Liver (tissue), 9 donors: ENCODE measurements around the gene SETD3. TPM values are rescaled to one million over a fixed set of nuclear protein-coding genes. Genes with fewer than 3 reads are reported as not detected.

Source experiments
- DNase-seq: peaks from one replicate; pipeline ENCODE4 v3.0.0-alpha.2; 2017; ENCODE audit warnings: low spot score
- H3K27ac ChIP-seq, 2 donors: one replicate each; pipeline ENCODE4 v1.7.0; 2013; ENCODE audit warnings: inconsistent platforms in 2 of 2, low read length in 2 of 2, control low read depth in 1 of 2, low read depth in 1 of 2, mild to moderate bottlenecking in 1 of 2
- H3K27me3 ChIP-seq, 4 donors: one replicate each; pipeline versions ENCODE4 v1.6.1 to v1.7.0; 2013; ENCODE audit warnings: low read length in 3 of 4, inconsistent platforms in 1 of 4, mild to moderate bottlenecking in 1 of 4, moderate library complexity in 1 of 4; ENCODE audit not compliant: control insufficient read depth in 4 of 4, insufficient read depth in 4 of 4
- H3K36me3 ChIP-seq, 4 donors: one replicate each; pipeline versions ENCODE4 v1.6.1 to v1.7.0; 2013; ENCODE audit warnings: low read length in 3 of 4, mild to moderate bottlenecking in 3 of 4, low read depth in 1 of 4, moderate library complexity in 1 of 4; ENCODE audit not compliant: control insufficient read depth in 4 of 4, insufficient read depth in 3 of 4
- H3K4me1 ChIP-seq, 4 donors: one replicate each; pipeline versions ENCODE4 v1.6.1 to v1.7.0; 2013; ENCODE audit warnings: low read length in 3 of 4, mild to moderate bottlenecking in 3 of 4, moderate library complexity in 1 of 4; ENCODE audit not compliant: control insufficient read depth in 4 of 4, insufficient read depth in 4 of 4
- H3K4me3 ChIP-seq, 3 donors: one replicate each; pipeline versions ENCODE4 v1.6.1 to v1.7.0; 2013; ENCODE audit warnings: low read length in 3 of 3, control low read depth in 1 of 3, low read depth in 1 of 3, mild to moderate bottlenecking in 1 of 3
- H3K9ac ChIP-seq, 2 donors: one replicate each; pipeline ENCODE4 v1.7.0; 2013; ENCODE audit warnings: low read length in 2 of 2, mild to moderate bottlenecking in 2 of 2, moderate library complexity in 2 of 2, control low read depth in 1 of 2, low read depth in 1 of 2
- H3K9me3 ChIP-seq, 4 donors: one replicate each; pipeline versions ENCODE4 v1.6.1 to v1.7.0; 2013; ENCODE audit warnings: low read length in 3 of 4; ENCODE audit not compliant: control insufficient read depth in 4 of 4
- EGR1 ChIP-seq, 2 donors: IDR thresholded peaks; 2 replicates each; pipeline ENCODE4 v1.6.1; 2016 to 2018; ENCODE audit warnings: antibody characterized with exemption in 2 of 2, low read depth in 2 of 2
- FOXA1 ChIP-seq: IDR thresholded peaks from 2 replicates; pipeline ENCODE4 v1.6.1; 2016; ENCODE audit warnings: antibody characterized with exemption
- FOXA2 ChIP-seq: IDR thresholded peaks from 2 replicates; pipeline ENCODE4 v1.6.1; 2016; ENCODE audit warnings: antibody characterized with exemption
- GABPA ChIP-seq, 2 donors: IDR thresholded peaks in 1 of 2; conservative IDR thresholded peaks in 1 of 2; 2 replicates each; pipeline ENCODE4 v1.6.1; 2016; ENCODE audit warnings: antibody characterized with exemption in 2 of 2, mild to moderate bottlenecking in 1 of 2, moderate library complexity in 1 of 2
- HNF4A ChIP-seq, 2 donors: conservative IDR thresholded peaks; 2 replicates each; pipeline ENCODE4 v1.6.1; 2016; ENCODE audit warnings: antibody characterized with exemption in 2 of 2, mild to moderate bottlenecking in 2 of 2
- JUND ChIP-seq, 2 donors: IDR thresholded peaks; 2 replicates each; pipeline ENCODE4 v1.6.1; 2016; ENCODE audit warnings: antibody characterized with exemption in 2 of 2
- NR2F2 ChIP-seq: IDR thresholded peaks from 2 replicates; pipeline ENCODE4 v1.6.1; 2016; ENCODE audit warnings: antibody characterized with exemption
- RAD21 ChIP-seq, 2 donors: IDR thresholded peaks; 2 replicates each; pipeline ENCODE4 v1.6.1; 2016; ENCODE audit warnings: antibody characterized with exemption in 2 of 2, mild to moderate bottlenecking in 2 of 2
- RXRA ChIP-seq, 2 donors: IDR thresholded peaks; 2 replicates each; pipeline ENCODE4 v1.6.1; 2017 to 2018; ENCODE audit warnings: antibody characterized with exemption in 2 of 2, mild to moderate bottlenecking in 1 of 2
- SP1 ChIP-seq: IDR thresholded peaks from 2 replicates; pipeline ENCODE4 v1.6.1; 2018; ENCODE audit warnings: antibody characterized with exemption, mild to moderate bottlenecking
- TAF1 ChIP-seq: conservative IDR thresholded peaks from 2 replicates; pipeline ENCODE4 v1.6.1; 2016; ENCODE audit warnings: antibody characterized with exemption, mild to moderate bottlenecking
- YY1 ChIP-seq: IDR thresholded peaks from 2 replicates; pipeline ENCODE4 v1.6.1; 2016; ENCODE audit warnings: antibody characterized with exemption, mild to moderate bottlenecking
- WGBS: extraction: QIAGEN DNeasy Blood & Tissue Kit; methylation state at CpG from one replicate; pipeline ENCODE4 v1.1.7; 2013; 5-methylcytosine and 5-hydroxymethylcytosine counted together
- polyA plus RNA-seq, 2 donors: library from polyadenylated mRNA; stranded (reverse) in 1 of 2; unstranded in 1 of 2; fragments of 200-250 nt in 1 of 2; fragments of >200 nt in 1 of 2; fragmentation: Nextera tagmentation in 1 of 2; extraction: Ambion mirVana in 1 of 2; gene quantifications; one replicate each; pipeline versions ENCODE4 v1.2.1 to v1.2.3, GENCODE V29; 2013 to 2015
- total RNA-seq, 2 donors: library from RNA; depleted of rRNA; stranded (reverse); fragments of >200 nt; gene quantifications; one replicate each; pipeline ENCODE4 v1.2.3, GENCODE V29; 2014
- TF ChIP-seq, protein P1 (sequence below): IDR thresholded peaks from 2 replicates; pipeline ENCODE4 v1.6.1; 2016; ENCODE audit warnings: antibody characterized with exemption
- TF ChIP-seq, protein P2 (sequence below): IDR thresholded peaks from 2 replicates; pipeline ENCODE4 v1.6.1; 2016; ENCODE audit warnings: antibody characterized with exemption, mild to moderate bottlenecking
- TF ChIP-seq, protein P3 (sequence below): IDR thresholded peaks from 2 replicates; pipeline ENCODE4 v1.6.1; 2016; ENCODE audit warnings: antibody characterized with exemption
- TF ChIP-seq, protein P4 (sequence below): fragments of 150-350 bp; IDR thresholded peaks from 2 replicates; pipeline ENCODE4 v1.5.1; 2017; ENCODE audit warnings: improper control_type of control experiment, low read depth, low read length; ENCODE audit not compliant: missing input control
- TF ChIP-seq, protein P5 (sequence below): IDR thresholded peaks from 2 replicates; pipeline ENCODE4 v1.6.1; 2016; ENCODE audit warnings: antibody characterized with exemption
- donor health status: healthy.
- donor health status: healthy.
- donor health status: healthy.
- donor health status: healthy.
- donor health status: healthy.

The SETD3 gene
- total and polyA plus RNA-seq, 4 donors, result 18.7 to 39.7 (median 19.4) TPM

DNA sequence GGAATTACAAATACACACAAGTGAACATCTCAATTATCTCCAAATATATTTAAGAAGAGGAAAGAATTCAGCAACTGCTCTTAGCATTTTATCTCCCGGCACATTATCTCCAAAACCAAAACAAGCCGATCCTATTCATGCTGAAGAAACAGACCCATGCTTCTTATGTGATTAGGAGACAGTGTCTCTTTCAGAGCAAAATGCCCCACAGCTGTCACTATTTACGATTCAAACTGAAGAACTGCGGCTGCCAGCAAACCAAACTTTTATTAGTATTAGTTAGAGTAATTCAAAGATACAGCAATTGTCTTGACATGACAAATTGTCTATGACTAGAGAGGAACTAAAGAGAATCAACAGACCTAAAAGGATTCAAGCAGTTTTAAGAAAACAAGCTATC is 79.4 kb downstream of the SETD3 start (continued):
- TF ChIP-seq, protein P1, sequence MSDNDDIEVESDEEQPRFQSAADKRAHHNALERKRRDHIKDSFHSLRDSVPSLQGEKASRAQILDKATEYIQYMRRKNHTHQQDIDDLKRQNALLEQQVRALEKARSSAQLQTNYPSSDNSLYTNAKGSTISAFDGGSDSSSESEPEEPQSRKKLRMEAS, result no peak
- no peak for TF ChIP-seq EGR1 (IDR thresholded peaks at IDR 0.05; ENCODE audit: low read depth in 2 of 2)

DNA sequence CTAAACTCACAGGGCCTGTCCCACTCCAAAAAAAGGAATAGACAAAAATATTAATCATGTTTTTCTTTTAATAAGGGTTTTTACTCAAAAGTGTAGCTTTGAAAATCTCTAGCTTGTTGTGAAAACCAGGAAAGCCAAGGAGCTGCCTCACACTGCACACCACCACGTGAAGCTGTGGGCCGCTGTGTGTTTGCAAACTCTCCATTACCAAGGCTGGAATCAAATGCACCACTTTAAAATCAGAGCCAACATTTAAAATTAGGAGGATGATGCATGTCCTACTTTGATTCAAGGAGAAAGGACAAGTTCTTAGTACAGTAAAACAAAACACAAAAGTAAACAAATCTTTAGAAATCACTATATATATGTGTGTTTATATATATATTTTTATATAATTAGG is 83.0 kb downstream of the SETD3 start:
- TF ChIP-seq, protein P2, sequence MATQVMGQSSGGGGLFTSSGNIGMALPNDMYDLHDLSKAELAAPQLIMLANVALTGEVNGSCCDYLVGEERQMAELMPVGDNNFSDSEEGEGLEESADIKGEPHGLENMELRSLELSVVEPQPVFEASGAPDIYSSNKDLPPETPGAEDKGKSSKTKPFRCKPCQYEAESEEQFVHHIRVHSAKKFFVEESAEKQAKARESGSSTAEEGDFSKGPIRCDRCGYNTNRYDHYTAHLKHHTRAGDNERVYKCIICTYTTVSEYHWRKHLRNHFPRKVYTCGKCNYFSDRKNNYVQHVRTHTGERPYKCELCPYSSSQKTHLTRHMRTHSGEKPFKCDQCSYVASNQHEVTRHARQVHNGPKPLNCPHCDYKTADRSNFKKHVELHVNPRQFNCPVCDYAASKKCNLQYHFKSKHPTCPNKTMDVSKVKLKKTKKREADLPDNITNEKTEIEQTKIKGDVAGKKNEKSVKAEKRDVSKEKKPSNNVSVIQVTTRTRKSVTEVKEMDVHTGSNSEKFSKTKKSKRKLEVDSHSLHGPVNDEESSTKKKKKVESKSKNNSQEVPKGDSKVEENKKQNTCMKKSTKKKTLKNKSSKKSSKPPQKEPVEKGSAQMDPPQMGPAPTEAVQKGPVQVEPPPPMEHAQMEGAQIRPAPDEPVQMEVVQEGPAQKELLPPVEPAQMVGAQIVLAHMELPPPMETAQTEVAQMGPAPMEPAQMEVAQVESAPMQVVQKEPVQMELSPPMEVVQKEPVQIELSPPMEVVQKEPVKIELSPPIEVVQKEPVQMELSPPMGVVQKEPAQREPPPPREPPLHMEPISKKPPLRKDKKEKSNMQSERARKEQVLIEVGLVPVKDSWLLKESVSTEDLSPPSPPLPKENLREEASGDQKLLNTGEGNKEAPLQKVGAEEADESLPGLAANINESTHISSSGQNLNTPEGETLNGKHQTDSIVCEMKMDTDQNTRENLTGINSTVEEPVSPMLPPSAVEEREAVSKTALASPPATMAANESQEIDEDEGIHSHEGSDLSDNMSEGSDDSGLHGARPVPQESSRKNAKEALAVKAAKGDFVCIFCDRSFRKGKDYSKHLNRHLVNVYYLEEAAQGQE, result no peak
- TF ChIP-seq FOXA1 (no peak), TAF1 (no peak), SP1 (no peak), GABPA (IDR thresholded peaks at IDR 0.05 in 1 of 2, conservative IDR thresholded peaks at IDR 0.05 in 1 of 2) (no peak), RAD21 (IDR thresholded peaks at IDR 0.05) (no peak), RXRA (IDR thresholded peaks at IDR 0.05) (no peak), FOXA2 (no peak), NR2F2 (no peak), YY1 (no peak), HNF4A (conservative IDR thresholded peaks at IDR 0.05) (no peak), JUND (IDR thresholded peaks at IDR 0.05) (no peak), EGR1 (IDR thresholded peaks at IDR 0.05; ENCODE audit: low read depth in 2 of 2) (no peak)
- TF ChIP-seq, protein P3, sequence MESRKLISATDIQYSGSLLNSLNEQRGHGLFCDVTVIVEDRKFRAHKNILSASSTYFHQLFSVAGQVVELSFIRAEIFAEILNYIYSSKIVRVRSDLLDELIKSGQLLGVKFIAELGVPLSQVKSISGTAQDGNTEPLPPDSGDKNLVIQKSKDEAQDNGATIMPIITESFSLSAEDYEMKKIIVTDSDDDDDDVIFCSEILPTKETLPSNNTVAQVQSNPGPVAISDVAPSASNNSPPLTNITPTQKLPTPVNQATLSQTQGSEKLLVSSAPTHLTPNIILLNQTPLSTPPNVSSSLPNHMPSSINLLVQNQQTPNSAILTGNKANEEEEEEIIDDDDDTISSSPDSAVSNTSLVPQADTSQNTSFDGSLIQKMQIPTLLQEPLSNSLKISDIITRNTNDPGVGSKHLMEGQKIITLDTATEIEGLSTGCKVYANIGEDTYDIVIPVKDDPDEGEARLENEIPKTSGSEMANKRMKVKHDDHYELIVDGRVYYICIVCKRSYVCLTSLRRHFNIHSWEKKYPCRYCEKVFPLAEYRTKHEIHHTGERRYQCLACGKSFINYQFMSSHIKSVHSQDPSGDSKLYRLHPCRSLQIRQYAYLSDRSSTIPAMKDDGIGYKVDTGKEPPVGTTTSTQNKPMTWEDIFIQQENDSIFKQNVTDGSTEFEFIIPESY, result no peak
- TF ChIP-seq, protein P4, sequence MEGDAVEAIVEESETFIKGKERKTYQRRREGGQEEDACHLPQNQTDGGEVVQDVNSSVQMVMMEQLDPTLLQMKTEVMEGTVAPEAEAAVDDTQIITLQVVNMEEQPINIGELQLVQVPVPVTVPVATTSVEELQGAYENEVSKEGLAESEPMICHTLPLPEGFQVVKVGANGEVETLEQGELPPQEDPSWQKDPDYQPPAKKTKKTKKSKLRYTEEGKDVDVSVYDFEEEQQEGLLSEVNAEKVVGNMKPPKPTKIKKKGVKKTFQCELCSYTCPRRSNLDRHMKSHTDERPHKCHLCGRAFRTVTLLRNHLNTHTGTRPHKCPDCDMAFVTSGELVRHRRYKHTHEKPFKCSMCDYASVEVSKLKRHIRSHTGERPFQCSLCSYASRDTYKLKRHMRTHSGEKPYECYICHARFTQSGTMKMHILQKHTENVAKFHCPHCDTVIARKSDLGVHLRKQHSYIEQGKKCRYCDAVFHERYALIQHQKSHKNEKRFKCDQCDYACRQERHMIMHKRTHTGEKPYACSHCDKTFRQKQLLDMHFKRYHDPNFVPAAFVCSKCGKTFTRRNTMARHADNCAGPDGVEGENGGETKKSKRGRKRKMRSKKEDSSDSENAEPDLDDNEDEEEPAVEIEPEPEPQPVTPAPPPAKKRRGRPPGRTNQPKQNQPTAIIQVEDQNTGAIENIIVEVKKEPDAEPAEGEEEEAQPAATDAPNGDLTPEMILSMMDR, result no peak
- TF ChIP-seq, protein P5, sequence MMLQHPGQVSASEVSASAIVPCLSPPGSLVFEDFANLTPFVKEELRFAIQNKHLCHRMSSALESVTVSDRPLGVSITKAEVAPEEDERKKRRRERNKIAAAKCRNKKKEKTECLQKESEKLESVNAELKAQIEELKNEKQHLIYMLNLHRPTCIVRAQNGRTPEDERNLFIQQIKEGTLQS, result no peak
- TF ChIP-seq, protein P1, result no peak
- Histone ChIP-seq H3K27me3 (no peaks in the 10 kb centered on the region), H3K4me1 (peaks cover 2 to 25% (median 24%) of the 10 kb centered on the region in 4 donors), H3K36me3 (peaks cover 1 to 26% (median 21%) of the 10 kb centered on the region in 4 donors), H3K9ac (no peak overlapping the region), H3K4me3 (no peak overlapping the region), H3K27ac (no peak overlapping the region), H3K9me3 (no peaks in the 10 kb centered on the region)
- no peak for DNase-seq
- WGBS, result 93% methylated on average over 2 of the region's 2 CpGs
